Nephron (organoid): ENCODE measurements around the gene ANLN.
A peak's percentile ranks its signal among the peaks of the same experiment; 100 is the strongest.

Experiments used
- H3K27ac Mint-ChIP-seq, 3 experiments: 2 replicates each; pipeline ENCODE4 v1.8.0; 2020; ENCODE audit warnings: mixed read lengths in 3 of 3, mild to moderate bottlenecking in 2 of 3, moderate library complexity in 1 of 3
- H3K27me3 Mint-ChIP-seq: 2 replicates; pipeline ENCODE4 v1.8.0; 2021; ENCODE audit warnings: low read depth, mild to moderate bottlenecking, moderate library complexity, mixed read lengths
- H3K36me3 Mint-ChIP-seq: 2 replicates; pipeline ENCODE4 v1.8.0; 2020; ENCODE audit warnings: low read depth, mixed read lengths
- H3K4me1 Mint-ChIP-seq: 2 replicates; pipeline ENCODE4 v1.8.0; 2020; ENCODE audit warnings: mixed read lengths
- H3K4me3 Mint-ChIP-seq, 3 experiments: 2 replicates each; pipeline ENCODE4 v1.8.0; 2020; ENCODE audit warnings: mild to moderate bottlenecking in 3 of 3, mixed read lengths in 3 of 3, moderate library complexity in 2 of 3
- H3K9me3 Mint-ChIP-seq: 2 replicates; pipeline ENCODE4 v1.8.0; 2020; ENCODE audit warnings: mixed read lengths
- CTCF ChIP-seq, 3 experiments: fragments of 200-600 bp; sonication (generic); IDR thresholded peaks; one replicate each; pipeline ENCODE4 v1.5.0; 2021; ENCODE audit warnings: antibody characterized with exemption in 3 of 3; ENCODE audit not compliant: unreplicated experiment in 3 of 3

Gene ANLN

GRCh38 chr7:36391436-36392198 lies 2.0 kb downstream of the ANLN start:
- Mint-ChIP-seq H3K27me3 (no peaks in the 10 kb centered on the region), H3K4me1 (peaks cover 51% of the 10 kb centered on the region), H3K36me3 (peaks cover 10% of the 10 kb centered on the region), H3K4me3 (peak overlapping the region; percentile 87 to 88 (median 88)), H3K27ac (peak overlapping the region; percentile 74 to 96 (median 79)), H3K9me3 (no peaks in the 10 kb centered on the region)
- TF ChIP-seq CTCF (IDR thresholded peaks at IDR 0.05; ENCODE audit: unreplicated experiment in 3 of 3) = no peak

- H3K27me3 Mint-ChIP-seq = no peaks in the 10 kb centered on the region
- H3K4me3 Mint-ChIP-seq = peak overlapping the region in 1 of 3 experiments; percentile 12
- no peaks in the 10 kb centered on the region for H3K9me3 Mint-ChIP-seq
- peaks cover 51% of the 10 kb centered on the region for H3K4me1 Mint-ChIP-seq
- peaks cover 19% of the 10 kb centered on the region for H3K36me3 Mint-ChIP-seq
- peak overlapping the region; percentile 46 to 85 (median 74) for H3K27ac Mint-ChIP-seq
- no peak for TF ChIP-seq CTCF (IDR thresholded peaks at IDR 0.05; ENCODE audit: unreplicated experiment in 3 of 3)
Measured at GRCh38 chr7:36393826-36394225, 4.2 kb downstream of the ANLN start.

GRCh38 chr7:36395171-36395894 lies 5.7 kb downstream of the ANLN start:
- Mint-ChIP-seq H3K27ac (peak overlapping the region; percentile 25 to 46 (median 44)), H3K4me1 (peaks cover 61% of the 10 kb centered on the region), H3K4me3 (no peak overlapping the region), H3K27me3 (no peaks in the 10 kb centered on the region), H3K36me3 (peaks cover 32% of the 10 kb centered on the region), H3K9me3 (no peaks in the 10 kb centered on the region)
- TF ChIP-seq CTCF (IDR thresholded peaks at IDR 0.05; ENCODE audit: unreplicated experiment in 3 of 3) = no peak

- no peaks in the 10 kb centered on the region for H3K27me3 Mint-ChIP-seq
- H3K27ac Mint-ChIP-seq = no peak overlapping the region
Measured at GRCh38 chr7:36396150-36396549, 6.5 kb downstream of the ANLN start.

GRCh38 chr7:36400036-36400435 lies 10.4 kb downstream of the ANLN start:
- H3K4me1 Mint-ChIP-seq = peaks cover 20% of the 10 kb centered on the region
- peak overlapping the region in 1 of 3 experiments; percentile 51 for H3K27ac Mint-ChIP-seq
- H3K4me3 Mint-ChIP-seq = no peak overlapping the region
- peaks cover 49% of the 10 kb centered on the region for H3K36me3 Mint-ChIP-seq
- no peak for TF ChIP-seq CTCF (IDR thresholded peaks at IDR 0.05; ENCODE audit: unreplicated experiment in 3 of 3)
- H3K27me3 Mint-ChIP-seq = no peaks in the 10 kb centered on the region
- H3K9me3 Mint-ChIP-seq = no peaks in the 10 kb centered on the region

More at GRCh38 chr7:36396150-36396549, 6.5 kb downstream of the ANLN start:
- no peak for TF ChIP-seq CTCF (IDR thresholded peaks at IDR 0.05; ENCODE audit: unreplicated experiment in 3 of 3)
- peaks cover 53% of the 10 kb centered on the region for H3K4me1 Mint-ChIP-seq
- H3K9me3 Mint-ChIP-seq = no peaks in the 10 kb centered on the region
- no peak overlapping the region for H3K4me3 Mint-ChIP-seq
- peaks cover 36% of the 10 kb centered on the region for H3K36me3 Mint-ChIP-seq
